ENCODE results near the gene COG1. TPM values are rescaled to one million over a fixed set of nuclear protein-coding genes. Genes with fewer than 3 reads are reported as not detected.
"Not testable (repeated sequence)": the region's sequence is repeated elsewhere in the genome, so short reads cannot be mapped to it uniquely, and the experiment has no call there.

The COG1 gene, protein sequence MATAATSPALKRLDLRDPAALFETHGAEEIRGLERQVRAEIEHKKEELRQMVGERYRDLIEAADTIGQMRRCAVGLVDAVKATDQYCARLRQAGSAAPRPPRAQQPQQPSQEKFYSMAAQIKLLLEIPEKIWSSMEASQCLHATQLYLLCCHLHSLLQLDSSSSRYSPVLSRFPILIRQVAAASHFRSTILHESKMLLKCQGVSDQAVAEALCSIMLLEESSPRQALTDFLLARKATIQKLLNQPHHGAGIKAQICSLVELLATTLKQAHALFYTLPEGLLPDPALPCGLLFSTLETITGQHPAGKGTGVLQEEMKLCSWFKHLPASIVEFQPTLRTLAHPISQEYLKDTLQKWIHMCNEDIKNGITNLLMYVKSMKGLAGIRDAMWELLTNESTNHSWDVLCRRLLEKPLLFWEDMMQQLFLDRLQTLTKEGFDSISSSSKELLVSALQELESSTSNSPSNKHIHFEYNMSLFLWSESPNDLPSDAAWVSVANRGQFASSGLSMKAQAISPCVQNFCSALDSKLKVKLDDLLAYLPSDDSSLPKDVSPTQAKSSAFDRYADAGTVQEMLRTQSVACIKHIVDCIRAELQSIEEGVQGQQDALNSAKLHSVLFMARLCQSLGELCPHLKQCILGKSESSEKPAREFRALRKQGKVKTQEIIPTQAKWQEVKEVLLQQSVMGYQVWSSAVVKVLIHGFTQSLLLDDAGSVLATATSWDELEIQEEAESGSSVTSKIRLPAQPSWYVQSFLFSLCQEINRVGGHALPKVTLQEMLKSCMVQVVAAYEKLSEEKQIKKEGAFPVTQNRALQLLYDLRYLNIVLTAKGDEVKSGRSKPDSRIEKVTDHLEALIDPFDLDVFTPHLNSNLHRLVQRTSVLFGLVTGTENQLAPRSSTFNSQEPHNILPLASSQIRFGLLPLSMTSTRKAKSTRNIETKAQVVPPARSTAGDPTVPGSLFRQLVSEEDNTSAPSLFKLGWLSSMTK
- 10 to 100 TPM; 25.7 to 44.0 (median 36.0) TPM for total RNA-seq

- in situ Hi-C loops (cut with MboI; ENCODE audit: low pct_unique_long_range_greater_than_20kb in 2 of 9, low sequenced_read_pairs in 9 of 9, unreplicated experiment in 9 of 9): loop anchor here (10.0 to 25.0 kb wide), 3 partner anchors 456 to 631 kb away; no protein-coding TSS in a partner anchor
- Histone ChIP-seq H3K4me3 (peak within 1 kb of the TSS; percentile 61 to 100 (median 95)), H3K4me1 (replicated peaks in 1 of 2) (peaks cover 3 to 9% of the 10 kb centered on the region in 2 donors), H3K27ac (peak within 1 kb of the TSS; percentile 91 to 97)
- WGBS, 10 experiments: 0 to 11% (median 0%) methylated on average over 4 to 10 of the region's 84 CpGs; no CpG with 5 or more reads in 6 of the 10 experiments
- ATAC-seq (replicated peaks in 6 of 8): peak; percentile 72 to 87 (median 82)
Measured at GRCh38 chr17:73192894-73193701, at the start of gene COG1. COG1 (plus strand) TSS chr17:73193055; CDS start chr17:73193070, 15 bp downstream.

- ATAC-seq (replicated peaks in 6 of 8); H3K4me3 ChIP-seq; H3K27ac ChIP-seq; in situ Hi-C loops (cut with MboI; ENCODE audit: low pct_unique_long_range_greater_than_20kb in 2 of 9, low sequenced_read_pairs in 9 of 9, unreplicated experiment in 9 of 9); H3K4me1 ChIP-seq (replicated peaks in 1 of 2): not testable (repeated sequence)
- WGBS, 10 experiments: 10 to 100% (median 75%) methylated on average over 1 to 3 of the region's 3 CpGs; no CpG with 5 or more reads in 3 of the 10 experiments
Measured at GRCh38 chr17:73144209-73144608, 48.6 kb upstream of the COG1 start.

GRCh38 chr17:73145641-73146040, 47.2 kb upstream of the COG1 start:
- Histone ChIP-seq H3K4me1 (replicated peaks in 1 of 2) (peaks cover 3% of the 10 kb centered on the region in 2 donors), H3K27ac (no peak overlapping the region), H3K4me3 (no peak overlapping the region)
- in situ Hi-C loops (cut with MboI; ENCODE audit: low pct_unique_long_range_greater_than_20kb in 2 of 9, low sequenced_read_pairs in 9 of 9, unreplicated experiment in 9 of 9): no loop called here
- 86 to 100% (median 97%) methylated on average over 1 to 2 of the region's 2 CpGs; no CpG with 5 or more reads in 2 of the 10 experiments for WGBS, 10 experiments
- no peak for ATAC-seq (replicated peaks in 6 of 8)

DNA sequence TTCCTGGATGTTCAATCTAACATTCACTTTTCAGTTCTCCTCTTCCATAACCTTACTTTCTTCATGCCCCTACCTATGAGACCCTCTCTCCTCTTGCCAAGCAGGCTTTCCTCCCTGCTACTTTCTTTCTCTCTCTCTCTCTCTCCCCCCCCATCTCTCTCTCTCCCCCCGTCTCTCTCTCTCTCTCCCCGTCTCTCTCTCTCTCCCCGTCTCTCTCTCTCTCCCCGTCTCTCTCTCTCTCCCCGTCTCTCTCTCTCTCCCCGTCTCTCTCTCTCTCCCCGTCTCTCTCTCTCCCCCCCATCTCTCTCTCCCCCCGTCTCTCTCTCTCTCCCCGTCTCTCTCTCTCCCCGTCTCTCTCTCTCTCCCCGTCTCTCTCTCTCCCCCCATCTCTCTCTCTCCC, 45.1 kb upstream of the COG1 start:
- H3K4me1 ChIP-seq (replicated peaks in 1 of 2); H3K27ac ChIP-seq; ATAC-seq (replicated peaks in 6 of 8); H3K4me3 ChIP-seq; in situ Hi-C loops (cut with MboI; ENCODE audit: low pct_unique_long_range_greater_than_20kb in 2 of 9, low sequenced_read_pairs in 9 of 9, unreplicated experiment in 9 of 9): not testable (repeated sequence)
- 0% methylated on average over 1 of the region's 11 CpGs; no CpG with 5 or more reads in 9 of the 10 experiments for WGBS, 10 experiments

GRCh38 chr17:73148540-73149334, 44.1 kb upstream of the COG1 start:
- H3K4me3 ChIP-seq: no peak overlapping the region
- H3K4me1 ChIP-seq (replicated peaks in 1 of 2): no peaks in the 10 kb centered on the region
- 64 to 92% (median 76%) methylated on average over 1 to 4 of the region's 6 CpGs; no CpG with 5 or more reads in 4 of the 10 experiments for WGBS, 10 experiments
- ATAC-seq (replicated peaks in 6 of 8): no peak
- in situ Hi-C loops (cut with MboI; ENCODE audit: low pct_unique_long_range_greater_than_20kb in 2 of 9, low sequenced_read_pairs in 9 of 9, unreplicated experiment in 9 of 9): no loop called here
- H3K27ac ChIP-seq: no peak overlapping the region

GRCh38 chr17:73150622-73151300, 42.1 kb upstream of the COG1 start:
- H3K4me1 ChIP-seq (replicated peaks in 1 of 2); ATAC-seq (replicated peaks in 6 of 8); H3K4me3 ChIP-seq; H3K27ac ChIP-seq: not testable (repeated sequence)
- WGBS, 10 experiments: 21 to 100% (median 84%) methylated on average over 1 to 13 of the region's 14 CpGs; no CpG with 5 or more reads in 2 of the 10 experiments
- in situ Hi-C loops (cut with MboI; ENCODE audit: low pct_unique_long_range_greater_than_20kb in 2 of 9, low sequenced_read_pairs in 9 of 9, unreplicated experiment in 9 of 9): loop anchor here in 2 of 9 experiments (25.0 kb wide), 2 partner anchors 163 to 413 kb away; no protein-coding TSS in a partner anchor

DNA sequence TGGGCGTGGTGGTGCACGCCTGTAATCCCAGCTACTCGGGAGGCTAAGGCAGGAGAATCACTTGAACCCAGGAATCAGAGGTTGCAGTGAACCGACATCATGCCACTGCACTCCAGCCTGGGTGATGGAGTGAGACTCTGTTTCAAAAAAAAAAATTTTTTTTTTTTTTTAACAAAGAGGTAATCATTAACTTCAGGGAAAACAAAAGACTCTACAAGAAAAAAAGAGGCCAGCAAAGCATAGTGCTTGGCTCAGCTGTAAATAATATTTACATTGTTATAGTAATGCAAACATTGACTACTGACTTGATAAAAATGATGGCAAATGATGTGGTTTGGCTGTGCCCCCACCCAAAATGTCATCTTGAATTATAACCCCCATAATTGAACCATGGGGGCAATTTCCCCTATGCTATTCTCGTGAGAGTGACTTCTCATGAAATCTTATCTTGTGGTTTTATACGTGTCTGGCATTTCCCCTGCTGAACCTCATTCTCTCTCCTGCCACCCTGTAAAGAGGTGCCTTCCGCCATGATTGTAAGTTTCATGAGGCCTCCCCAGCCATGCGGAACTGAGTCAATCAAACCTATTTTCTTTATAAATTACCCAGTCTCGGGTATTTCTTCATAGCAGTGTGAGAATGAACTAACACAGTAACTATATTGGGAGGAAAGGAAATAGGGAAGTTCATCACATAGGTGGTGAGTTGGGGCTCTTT, 40.8 kb upstream of the COG1 start:
- no peak for ATAC-seq (replicated peaks in 6 of 8)
- in situ Hi-C loops (cut with MboI; ENCODE audit: low pct_unique_long_range_greater_than_20kb in 2 of 9, low sequenced_read_pairs in 9 of 9, unreplicated experiment in 9 of 9): loop anchor here in 2 of 9 experiments (25.0 kb wide), 2 partner anchors 165 to 415 kb away; no protein-coding TSS in a partner anchor
- Histone ChIP-seq H3K4me1 (replicated peaks in 1 of 2) (peaks cover 11 to 15% of the 10 kb centered on the region in 2 donors), H3K4me3 (no peak overlapping the region), H3K27ac (no peak overlapping the region)
- WGBS, 10 experiments: 48 to 96% (median 79%) methylated on average over 2 to 9 of the region's 9 CpGs

DNA sequence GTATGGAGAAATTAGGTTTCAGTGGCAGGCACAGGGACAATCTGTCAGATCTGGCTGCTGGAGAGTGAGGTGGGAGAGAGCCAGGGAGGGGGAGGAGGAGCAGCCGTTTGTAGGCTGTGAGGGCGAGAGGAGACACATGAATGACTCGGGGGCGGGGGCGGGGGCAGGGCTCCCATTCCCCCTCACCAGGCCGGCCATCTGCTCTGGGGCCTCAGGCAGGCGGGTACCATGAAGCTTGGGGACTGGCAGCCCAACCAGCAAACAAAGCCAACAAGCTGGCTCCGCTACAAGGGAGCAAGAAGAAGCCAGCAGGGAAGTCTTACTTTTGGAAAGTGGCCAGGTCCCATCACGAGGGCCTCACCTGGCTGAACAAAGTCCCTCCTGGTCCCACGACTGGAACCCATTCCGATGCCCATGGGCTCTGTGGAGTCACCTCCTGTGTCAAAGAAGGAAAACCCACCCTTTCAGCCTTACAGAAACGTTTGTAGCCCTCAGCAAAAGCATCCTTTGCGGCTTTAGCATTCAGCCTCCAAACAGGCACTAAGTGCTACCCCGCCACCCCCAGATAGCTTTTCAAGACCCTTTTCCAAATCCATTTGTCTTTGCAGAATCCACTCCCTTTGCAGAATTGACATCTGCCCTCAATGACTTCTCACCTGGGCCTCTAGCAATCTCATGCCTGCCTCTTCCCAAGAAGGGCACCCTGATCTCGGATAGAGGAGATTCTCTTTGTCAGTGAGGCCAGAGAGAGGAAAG, 37.3 kb upstream of the COG1 start:
- no peak overlapping the region for H3K4me3 ChIP-seq
- no peak overlapping the region for H3K27ac ChIP-seq
- in situ Hi-C loops (cut with MboI; ENCODE audit: low pct_unique_long_range_greater_than_20kb in 2 of 9, low sequenced_read_pairs in 9 of 9, unreplicated experiment in 9 of 9): loop anchor here in 2 of 9 experiments (25.0 kb wide), 2 partner anchors 168 to 418 kb away; no protein-coding TSS in a partner anchor
- H3K4me1 ChIP-seq (replicated peaks in 1 of 2): peaks cover 11 to 20% of the 10 kb centered on the region in 2 donors
- 36 to 86% (median 81%) methylated on average over 3 to 9 of the region's 15 CpGs; no CpG with 5 or more reads in 6 of the 10 experiments for WGBS, 10 experiments
- ATAC-seq (replicated peaks in 6 of 8): peak in 7 of 8 experiments; percentile 25 to 59 (median 56)

DNA sequence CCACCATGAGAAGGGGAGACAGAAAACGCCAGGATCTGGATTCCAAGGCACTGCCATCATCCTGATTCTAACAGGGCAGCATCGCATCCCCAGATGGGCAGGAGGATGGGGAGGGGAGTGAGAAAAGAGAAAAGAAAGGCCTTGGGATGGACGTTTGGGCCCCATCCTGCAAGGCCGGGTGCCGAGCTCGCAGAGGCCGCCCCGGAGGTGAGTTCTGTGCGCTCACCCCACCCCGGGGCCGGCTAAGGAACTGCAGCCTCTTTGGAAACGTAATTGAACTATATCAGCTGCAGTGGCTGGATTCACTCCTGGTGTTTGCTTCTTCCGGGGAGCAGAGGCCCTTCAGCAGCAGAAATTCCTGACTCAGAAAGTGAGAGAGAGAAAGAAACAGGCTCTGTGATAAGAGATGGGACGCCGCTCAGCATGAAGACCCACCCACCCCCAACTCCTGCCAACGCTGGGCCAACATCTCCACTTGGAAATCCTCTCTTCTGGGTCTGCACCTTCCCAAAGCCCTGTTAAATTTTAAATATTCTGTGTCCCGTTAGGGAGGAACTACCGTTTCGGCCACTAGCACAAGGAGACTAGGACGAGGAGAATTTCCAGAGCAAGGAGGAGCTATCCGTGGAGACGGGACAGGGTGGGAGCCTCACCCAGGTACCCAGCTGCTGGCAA, 36.6 kb upstream of the COG1 start:
- no peak overlapping the region for H3K27ac ChIP-seq
- in situ Hi-C loops (cut with MboI; ENCODE audit: low pct_unique_long_range_greater_than_20kb in 2 of 9, low sequenced_read_pairs in 9 of 9, unreplicated experiment in 9 of 9): loop anchor here in 2 of 9 experiments (25.0 kb wide), 2 partner anchors 169 to 419 kb away; no protein-coding TSS in a partner anchor
- WGBS, 10 experiments: 7 to 70% (median 13%) methylated on average over 2 to 12 of the region's 22 CpGs; no CpG with 5 or more reads in 3 of the 10 experiments

More for the DNA sequence above, 36.6 kb upstream of the COG1 start:
- Histone ChIP-seq H3K4me1 (replicated peaks in 1 of 2) (peaks cover 15 to 20% of the 10 kb centered on the region in 2 donors), H3K4me3 (no peak overlapping the region)
- peak; percentile 93 to 99 (median 97) for ATAC-seq (replicated peaks in 6 of 8)
